Nephron progenitor cell (in vitro differentiated cells): ENCODE data around the gene CBX8.
"Not testable (repeated sequence)": the region's sequence is repeated elsewhere in the genome, so short reads cannot be mapped to it uniquely, and the experiment has no call there.

ENCODE experiments used
- DNase-seq: peaks from one replicate; pipeline ENCODE4 v3.0.0; 2021
- H3K27ac Mint-ChIP-seq: 2 replicates; pipeline ENCODE4 v1.8.0; 2021; ENCODE audit warnings: mild to moderate bottlenecking, moderate library complexity, mixed read lengths
- H3K27me3 Mint-ChIP-seq: 2 replicates; pipeline ENCODE4 v1.8.0; 2021; ENCODE audit warnings: mild to moderate bottlenecking, low read depth, mixed read lengths; ENCODE audit not compliant: poor library complexity
- H3K36me3 Mint-ChIP-seq: 2 replicates; pipeline ENCODE4 v1.8.0; 2021; ENCODE audit warnings: low read depth, mixed read lengths
- H3K4me1 Mint-ChIP-seq: 2 replicates; pipeline ENCODE4 v1.8.0; 2021; ENCODE audit warnings: mixed read lengths
- H3K4me3 Mint-ChIP-seq: 2 replicates; pipeline ENCODE4 v1.8.0; 2021; ENCODE audit warnings: mild to moderate bottlenecking, moderate library complexity, mixed read lengths
- H3K9me3 Mint-ChIP-seq: 2 replicates; pipeline ENCODE4 v1.8.0; 2021; ENCODE audit warnings: mild to moderate bottlenecking, moderate library complexity, mixed read lengths
- TF ChIP-seq, protein P1 (sequence below): fragments of 200-600 bp; sonication (generic); IDR thresholded peaks from 2 replicates; pipeline ENCODE4 v1.5.0; 2021; ENCODE audit warnings: antibody characterized with exemption

The CBX8 gene

DNA sequence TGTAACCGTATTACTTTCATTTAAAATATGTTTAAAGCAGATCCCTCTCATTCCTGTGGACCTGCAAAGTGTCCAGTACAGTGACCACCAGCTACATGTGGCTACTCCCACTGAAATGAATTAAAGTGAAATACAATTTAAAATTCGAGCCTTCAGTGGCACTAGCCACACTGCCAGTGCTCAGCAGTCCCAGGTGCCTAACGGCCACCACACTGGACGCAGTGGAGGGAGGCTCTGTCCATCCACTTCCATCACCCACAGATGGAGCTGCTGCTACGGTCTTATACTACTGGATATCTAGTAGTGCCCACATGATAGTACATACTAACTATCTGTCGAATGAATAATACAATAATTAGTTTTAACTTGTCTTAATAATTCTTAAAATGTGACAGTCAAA is 21.2 kb downstream of the CBX8 start:
- peak overlapping the region; percentile 95 for H3K27ac Mint-ChIP-seq
- peaks cover 8% of the 10 kb centered on the region for H3K27me3 Mint-ChIP-seq
- TF ChIP-seq, protein P1, sequence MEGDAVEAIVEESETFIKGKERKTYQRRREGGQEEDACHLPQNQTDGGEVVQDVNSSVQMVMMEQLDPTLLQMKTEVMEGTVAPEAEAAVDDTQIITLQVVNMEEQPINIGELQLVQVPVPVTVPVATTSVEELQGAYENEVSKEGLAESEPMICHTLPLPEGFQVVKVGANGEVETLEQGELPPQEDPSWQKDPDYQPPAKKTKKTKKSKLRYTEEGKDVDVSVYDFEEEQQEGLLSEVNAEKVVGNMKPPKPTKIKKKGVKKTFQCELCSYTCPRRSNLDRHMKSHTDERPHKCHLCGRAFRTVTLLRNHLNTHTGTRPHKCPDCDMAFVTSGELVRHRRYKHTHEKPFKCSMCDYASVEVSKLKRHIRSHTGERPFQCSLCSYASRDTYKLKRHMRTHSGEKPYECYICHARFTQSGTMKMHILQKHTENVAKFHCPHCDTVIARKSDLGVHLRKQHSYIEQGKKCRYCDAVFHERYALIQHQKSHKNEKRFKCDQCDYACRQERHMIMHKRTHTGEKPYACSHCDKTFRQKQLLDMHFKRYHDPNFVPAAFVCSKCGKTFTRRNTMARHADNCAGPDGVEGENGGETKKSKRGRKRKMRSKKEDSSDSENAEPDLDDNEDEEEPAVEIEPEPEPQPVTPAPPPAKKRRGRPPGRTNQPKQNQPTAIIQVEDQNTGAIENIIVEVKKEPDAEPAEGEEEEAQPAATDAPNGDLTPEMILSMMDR, result no peak
- peaks cover 19% of the 10 kb centered on the region for H3K36me3 Mint-ChIP-seq
- no peak for DNase-seq
- H3K4me1 Mint-ChIP-seq, result peaks cover 70% of the 10 kb centered on the region
- H3K4me3 Mint-ChIP-seq, result peak overlapping the region; percentile 75
- no peaks in the 10 kb centered on the region for H3K9me3 Mint-ChIP-seq

DNA sequence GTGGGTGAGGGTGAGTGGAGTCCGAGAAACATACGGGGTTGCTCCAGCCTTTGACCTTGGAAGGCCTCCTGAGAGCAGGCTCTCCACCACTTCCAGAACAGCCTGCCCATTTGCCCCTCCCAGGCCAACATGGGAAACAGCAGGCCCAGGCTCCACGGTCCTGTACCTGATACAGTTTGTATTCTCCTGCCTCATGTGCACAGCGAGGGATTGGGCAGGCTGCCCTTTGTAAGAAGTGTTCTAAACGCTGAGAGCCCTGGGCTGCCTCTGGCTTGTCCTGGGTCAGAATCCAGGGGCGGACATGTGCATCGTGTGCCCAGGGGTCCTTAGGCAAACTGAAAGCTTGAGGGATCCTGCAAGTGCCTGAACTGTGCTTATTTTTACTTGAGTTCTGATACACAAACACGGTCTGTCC is 22.3 kb downstream of the CBX8 start:
- TF ChIP-seq, protein P1, result no peak
- peaks cover 5% of the 10 kb centered on the region for H3K27me3 Mint-ChIP-seq
- H3K4me1 Mint-ChIP-seq, result peaks cover 64% of the 10 kb centered on the region
- H3K4me3 Mint-ChIP-seq, result peak overlapping the region; percentile 13
- DNase-seq, result no peak
- H3K36me3 Mint-ChIP-seq, result peaks cover 8% of the 10 kb centered on the region
- no peak overlapping the region for H3K27ac Mint-ChIP-seq
- no peaks in the 10 kb centered on the region for H3K9me3 Mint-ChIP-seq

DNA sequence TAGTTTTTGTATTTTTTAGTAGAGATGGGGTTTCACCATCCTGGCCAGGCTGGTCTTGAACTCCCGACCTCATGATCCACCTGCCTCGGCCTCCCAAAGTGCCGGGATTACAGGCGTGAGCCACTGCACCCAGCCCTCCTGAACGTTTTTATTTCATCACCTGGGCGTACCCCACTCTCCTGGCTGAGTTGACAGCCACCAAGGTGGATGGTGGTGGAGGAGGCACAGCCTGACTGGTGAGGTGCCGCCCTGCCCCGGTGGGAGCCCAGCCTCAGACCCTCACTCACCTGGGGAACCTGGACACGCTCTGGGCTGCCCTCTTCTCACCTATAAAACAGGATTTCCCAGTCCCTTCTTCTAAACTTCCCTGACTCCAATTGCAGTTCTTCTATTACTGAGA is 24.2 kb downstream of the CBX8 start:
- H3K36me3 Mint-ChIP-seq, result peaks cover 15% of the 10 kb centered on the region
- H3K4me1 Mint-ChIP-seq, result peaks cover 65% of the 10 kb centered on the region
- H3K27ac Mint-ChIP-seq, H3K9me3 Mint-ChIP-seq, H3K4me3 Mint-ChIP-seq, DNase-seq, H3K27me3 Mint-ChIP-seq: not testable (repeated sequence)

DNA sequence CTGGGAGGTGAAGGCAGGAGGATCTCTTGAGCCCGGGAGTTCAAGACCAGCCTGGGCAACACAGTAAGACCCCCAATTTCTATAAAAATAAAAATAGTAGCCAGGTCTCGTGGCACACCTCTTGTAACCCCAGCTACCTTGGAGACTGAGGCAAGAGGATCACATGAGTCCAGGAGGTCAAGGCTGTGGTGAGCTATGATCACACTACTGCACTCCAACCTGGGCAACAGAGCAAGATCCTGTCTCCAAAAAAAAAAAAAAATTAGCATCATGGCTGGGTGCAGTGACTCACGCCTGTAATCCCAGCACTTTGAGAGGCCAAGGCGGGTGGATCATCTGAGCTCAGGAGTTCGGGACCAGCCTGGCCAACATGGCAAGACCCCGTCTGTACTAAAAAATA is 25.6 kb downstream of the CBX8 start:
- peaks cover 11% of the 10 kb centered on the region for H3K9me3 Mint-ChIP-seq

DNA sequence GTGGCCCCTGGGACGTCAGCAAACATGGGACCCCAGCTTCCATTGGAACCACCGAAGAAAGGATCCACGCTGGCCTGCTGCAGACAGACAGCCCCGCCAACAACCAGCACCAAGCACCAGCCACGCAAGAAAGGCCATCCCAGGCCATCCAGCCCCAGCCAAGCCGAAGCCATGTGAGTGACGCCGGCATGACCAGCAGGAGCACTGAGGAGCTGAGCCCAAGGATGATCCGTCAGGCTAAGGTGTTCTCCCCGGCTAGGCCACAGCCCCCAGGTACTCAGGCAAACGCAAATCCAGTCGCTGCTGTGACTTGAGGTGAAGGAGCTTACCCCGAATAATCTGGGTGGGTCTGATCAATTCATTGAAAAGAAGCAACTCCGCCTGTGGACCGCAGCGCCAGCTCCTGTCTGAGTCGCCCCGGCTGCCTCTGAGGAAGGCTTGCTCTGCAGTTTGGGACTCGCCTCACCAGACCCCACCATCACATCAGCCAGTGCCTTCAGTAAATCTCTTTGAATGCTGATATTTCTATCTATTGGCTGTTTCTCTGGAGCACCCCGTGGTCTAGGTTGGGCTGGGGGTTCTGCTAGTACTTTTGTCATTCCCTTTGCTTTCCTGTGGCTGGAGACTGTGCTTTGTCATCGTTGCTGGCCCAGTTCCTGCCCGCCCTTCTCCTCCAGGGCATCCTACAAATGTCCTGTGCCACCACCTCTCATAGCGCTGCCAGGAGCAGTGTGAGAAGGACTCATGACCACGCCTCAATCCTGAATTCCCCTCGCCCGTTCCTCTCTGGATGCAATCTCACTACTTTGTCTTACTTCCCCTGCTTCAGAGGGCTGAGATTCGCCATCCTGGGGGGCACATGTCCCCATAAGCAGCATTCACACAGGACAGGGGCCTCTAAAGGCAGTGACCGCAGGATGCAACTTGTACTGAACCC is 27.0 kb downstream of the CBX8 start:
- Mint-ChIP-seq H3K4me1 (peaks cover 46% of the 10 kb centered on the region), H3K36me3 (peaks cover 18% of the 10 kb centered on the region), H3K9me3 (peaks cover 11% of the 10 kb centered on the region), H3K27ac (peak overlapping the region; percentile 59), H3K27me3 (peaks cover 12% of the 10 kb centered on the region), H3K4me3 (no peak overlapping the region)
- TF ChIP-seq, protein P1, result no peak
- no peak for DNase-seq

More for the DNA sequence above, 25.6 kb downstream of the CBX8 start:
- H3K4me1 Mint-ChIP-seq, result peaks cover 60% of the 10 kb centered on the region
- TF ChIP-seq, protein P1, result no peak
- no peak overlapping the region for H3K4me3 Mint-ChIP-seq
- no peak for DNase-seq
- H3K36me3 Mint-ChIP-seq, result peaks cover 18% of the 10 kb centered on the region
- H3K27me3 Mint-ChIP-seq, result peaks cover 9% of the 10 kb centered on the region
- no peak overlapping the region for H3K27ac Mint-ChIP-seq

DNA sequence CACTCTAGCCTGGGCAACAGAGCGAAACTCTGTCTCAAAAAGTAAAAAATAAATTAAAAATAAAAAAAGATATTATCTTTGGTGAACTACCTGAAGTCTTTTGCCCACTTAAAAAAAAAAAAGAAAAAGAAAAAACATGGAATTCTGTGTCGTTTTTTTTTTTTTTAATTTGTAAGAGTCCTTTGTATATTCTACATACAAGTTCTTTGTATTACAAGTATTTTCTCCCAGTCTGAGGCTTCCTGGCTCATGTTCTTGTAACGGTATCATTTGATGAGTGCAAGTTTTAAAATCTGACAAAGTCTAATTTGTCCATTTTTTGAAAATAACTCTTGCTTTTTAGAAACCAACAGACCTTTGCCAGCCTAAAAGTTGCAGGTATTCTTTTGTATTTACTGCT is 31.2 kb downstream of the CBX8 start:
- H3K4me1 Mint-ChIP-seq, result peaks cover 38% of the 10 kb centered on the region
- TF ChIP-seq, protein P1, result no peak
- no peak overlapping the region for H3K4me3 Mint-ChIP-seq
- H3K27ac Mint-ChIP-seq, result no peak overlapping the region
- peaks cover 12% of the 10 kb centered on the region for H3K27me3 Mint-ChIP-seq
- peaks cover 11% of the 10 kb centered on the region for H3K9me3 Mint-ChIP-seq
- DNase-seq, result no peak
- H3K36me3 Mint-ChIP-seq, result peaks cover 15% of the 10 kb centered on the region
